Esophagus muscularis mucosa (tissue), 4 donors: Measurements from ENCODE around the gene GRK4. TPM values are rescaled to one million over a fixed set of nuclear protein-coding genes. Genes with fewer than 3 reads are reported as not detected.

Source experiments
- DNase-seq: peaks from one replicate; pipeline ENCODE4 v3.0.0-alpha.2; 2017; ENCODE audit errors: extremely low spot score
- H3K27ac ChIP-seq, 4 donors: fragments of 200-600 bp; sonication (generic); replicated peaks in 1 of 4; 1 replicate in 3 of 4; 2 replicates in 1 of 4; pipeline ENCODE4 v1.5.1; 2016 to 2019; ENCODE audit warnings: mild to moderate bottlenecking in 1 of 4
- H3K27me3 ChIP-seq, 4 donors: fragments of 200-600 bp; sonication (generic); one replicate each; pipeline versions ENCODE4 v1.5.1 to v1.6.0; 2016 to 2019
- H3K36me3 ChIP-seq, 4 donors: fragments of 200-600 bp; sonication (generic); one replicate each; pipeline ENCODE4 v1.5.1; 2016 to 2019
- H3K4me1 ChIP-seq, 4 donors: fragments of 200-600 bp; sonication (generic); one replicate each; pipeline ENCODE4 v1.5.1; 2016 to 2019
- H3K4me3 ChIP-seq, 4 donors: fragments of 200-600 bp; sonication (generic); 1 replicate in 2 of 4; 2 replicates in 2 of 4; pipeline ENCODE4 v1.5.1; 2016 to 2019; ENCODE audit warnings: mild to moderate bottlenecking in 4 of 4, moderate library complexity in 1 of 4
- H3K9me3 ChIP-seq, 4 donors: fragments of 200-600 bp; sonication (generic); 1 replicate in 3 of 4; 2 replicates in 1 of 4; pipeline ENCODE4 v1.5.1; 2016 to 2019
- EP300 ChIP-seq: sonication (generic); formaldehyde crosslinking; IDR thresholded peaks from one replicate; pipeline ENCODE4 v1.6.1; 2017; ENCODE audit warnings: antibody characterized with exemption
- POLR2A ChIP-seq: fragments of 450-650 bp; IDR thresholded peaks from one replicate; pipeline ENCODE4 v1.6.1; 2017; ENCODE audit warnings: antibody characterized with exemption, moderate library complexity, mild to moderate bottlenecking, low read depth
- POLR2AphosphoS5 ChIP-seq, 2 donors: sonication (generic); formaldehyde crosslinking; IDR thresholded peaks; one replicate each; pipeline ENCODE4 v1.6.1; 2017; ENCODE audit warnings: antibody characterized with exemption in 2 of 2
- WGBS: methylation state at CpG from one replicate; pipeline ENCODE4 v1.1.5; 2018; 5-methylcytosine and 5-hydroxymethylcytosine counted together
- intact Hi-C: fragments of 100-400 bp; cut with DNase I; formaldehyde crosslinking; loops from one replicate; pipeline ENCODE4 v1.15.1; 2023
- total RNA-seq, 4 donors: library from RNA; depleted of rRNA; stranded (reverse); fragments of >200 nt; gene quantifications; one replicate each; pipeline versions ENCODE4 v1.1.0 to v1.2.1, GENCODE V29; 2016
- TF ChIP-seq, protein P1 (sequence below), 3 experiments: fragments of 200-600 bp in 2 of 3; fragments of 450-650 bp in 1 of 3; sonication (generic) in 2 of 3; IDR thresholded peaks; one replicate each; pipeline ENCODE4 v1.5.1; 2017 to 2019; ENCODE audit warnings: antibody characterized with exemption in 3 of 3, mild to moderate bottlenecking in 2 of 3, moderate library complexity in 1 of 3

Gene GRK4
- total RNA-seq, 4 donors from 2014 or later: 4.8 to 8.0 (median 6.4) TPM

DNA sequence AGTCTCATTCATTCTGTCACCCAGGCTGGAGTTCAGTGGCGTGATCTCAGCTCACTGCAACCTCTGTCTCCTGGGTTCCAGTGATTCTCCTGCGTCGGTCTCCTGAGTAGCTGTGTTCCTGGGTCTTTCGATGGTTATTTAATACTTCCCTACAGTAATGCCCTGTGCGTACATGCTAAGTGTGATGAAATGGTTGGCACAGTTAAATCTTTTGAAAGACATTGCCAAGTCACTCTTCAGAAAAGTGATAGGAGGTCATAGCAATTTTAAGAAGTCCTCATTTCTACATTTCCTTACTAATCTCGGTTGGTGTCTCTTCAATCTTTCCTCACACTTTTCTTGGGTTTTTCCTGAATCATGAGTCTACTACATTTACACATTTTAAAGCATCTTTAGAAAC lies 96.6 kb downstream of the GRK4 start:
- no peak overlapping the region for H3K4me3 ChIP-seq
- H3K27ac ChIP-seq: no peak overlapping the region
- 91% methylated on average over 6 of the region's 6 CpGs for WGBS
- no peaks in the 10 kb centered on the region for H3K27me3 ChIP-seq
- no peaks in the 10 kb centered on the region for H3K4me1 ChIP-seq
- DNase-seq: no peak
- no peaks in the 10 kb centered on the region for H3K36me3 ChIP-seq
- TF ChIP-seq POLR2AphosphoS5 (IDR thresholded peaks at IDR 0.05) (no peak), POLR2A (no peak)
- intact Hi-C loops: no loop called here
- no peaks in the 10 kb centered on the region for H3K9me3 ChIP-seq

DNA sequence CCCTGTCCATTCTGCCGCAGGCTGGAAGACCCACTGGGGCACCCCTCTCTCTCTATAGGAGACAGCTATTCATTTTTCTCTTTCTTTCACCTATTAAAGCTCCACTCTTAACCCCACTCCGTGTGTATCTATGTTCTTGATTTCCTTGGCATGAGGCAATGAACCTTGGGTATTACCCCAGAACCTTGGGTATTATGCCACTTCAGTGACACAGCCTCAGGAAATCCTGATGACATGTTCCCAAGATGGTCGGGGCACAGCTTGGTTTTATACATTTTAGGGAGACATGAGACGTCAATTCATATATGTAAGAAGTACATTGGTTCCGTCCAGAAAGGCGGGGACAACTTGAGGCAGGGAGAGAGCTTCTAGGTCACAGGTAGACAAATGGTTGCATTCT lies 97.6 kb downstream of the GRK4 start:
- Histone ChIP-seq H3K9me3 (no peaks in the 10 kb centered on the region), H3K27me3 (no peaks in the 10 kb centered on the region), H3K27ac (no peak overlapping the region), H3K36me3 (no peaks in the 10 kb centered on the region), H3K4me3 (no peak overlapping the region), H3K4me1 (no peaks in the 10 kb centered on the region)
- no peak for DNase-seq
- TF ChIP-seq POLR2AphosphoS5 (IDR thresholded peaks at IDR 0.05) (no peak), EP300 (no peak), POLR2A (no peak)
- TF ChIP-seq, protein P1, sequence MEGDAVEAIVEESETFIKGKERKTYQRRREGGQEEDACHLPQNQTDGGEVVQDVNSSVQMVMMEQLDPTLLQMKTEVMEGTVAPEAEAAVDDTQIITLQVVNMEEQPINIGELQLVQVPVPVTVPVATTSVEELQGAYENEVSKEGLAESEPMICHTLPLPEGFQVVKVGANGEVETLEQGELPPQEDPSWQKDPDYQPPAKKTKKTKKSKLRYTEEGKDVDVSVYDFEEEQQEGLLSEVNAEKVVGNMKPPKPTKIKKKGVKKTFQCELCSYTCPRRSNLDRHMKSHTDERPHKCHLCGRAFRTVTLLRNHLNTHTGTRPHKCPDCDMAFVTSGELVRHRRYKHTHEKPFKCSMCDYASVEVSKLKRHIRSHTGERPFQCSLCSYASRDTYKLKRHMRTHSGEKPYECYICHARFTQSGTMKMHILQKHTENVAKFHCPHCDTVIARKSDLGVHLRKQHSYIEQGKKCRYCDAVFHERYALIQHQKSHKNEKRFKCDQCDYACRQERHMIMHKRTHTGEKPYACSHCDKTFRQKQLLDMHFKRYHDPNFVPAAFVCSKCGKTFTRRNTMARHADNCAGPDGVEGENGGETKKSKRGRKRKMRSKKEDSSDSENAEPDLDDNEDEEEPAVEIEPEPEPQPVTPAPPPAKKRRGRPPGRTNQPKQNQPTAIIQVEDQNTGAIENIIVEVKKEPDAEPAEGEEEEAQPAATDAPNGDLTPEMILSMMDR (IDR thresholded peaks at IDR 0.05): no peak
- intact Hi-C loops: no loop called here
- 85% methylated on average over 6 of the region's 6 CpGs for WGBS

DNA sequence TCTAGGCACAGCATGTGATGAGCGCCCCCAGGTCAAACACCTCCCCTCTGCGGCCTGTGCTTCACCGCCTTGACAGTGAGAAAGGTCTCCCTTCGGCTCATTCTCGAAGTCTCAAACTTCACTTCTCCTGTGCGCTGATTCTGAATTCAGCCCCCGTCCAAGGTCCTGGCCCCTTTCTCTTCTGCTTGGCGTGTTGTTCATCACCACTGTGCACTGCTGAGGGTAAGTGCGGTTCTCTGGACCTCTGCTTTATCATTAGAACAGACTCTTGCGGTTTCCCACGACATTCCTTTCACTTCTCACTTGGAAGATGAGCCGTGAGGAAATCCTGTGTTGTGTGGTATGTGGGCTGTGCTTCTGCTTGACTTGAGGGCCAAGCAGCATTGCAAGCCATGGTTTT lies 99.1 kb downstream of the GRK4 start:
- WGBS: 81% methylated on average over 12 of the region's 12 CpGs
- TF ChIP-seq POLR2AphosphoS5 (IDR thresholded peaks at IDR 0.05) (no peak), POLR2A (no peak), EP300 (no peak)
- TF ChIP-seq, protein P1 (IDR thresholded peaks at IDR 0.05): no peak
- DNase-seq: no peak

DNA sequence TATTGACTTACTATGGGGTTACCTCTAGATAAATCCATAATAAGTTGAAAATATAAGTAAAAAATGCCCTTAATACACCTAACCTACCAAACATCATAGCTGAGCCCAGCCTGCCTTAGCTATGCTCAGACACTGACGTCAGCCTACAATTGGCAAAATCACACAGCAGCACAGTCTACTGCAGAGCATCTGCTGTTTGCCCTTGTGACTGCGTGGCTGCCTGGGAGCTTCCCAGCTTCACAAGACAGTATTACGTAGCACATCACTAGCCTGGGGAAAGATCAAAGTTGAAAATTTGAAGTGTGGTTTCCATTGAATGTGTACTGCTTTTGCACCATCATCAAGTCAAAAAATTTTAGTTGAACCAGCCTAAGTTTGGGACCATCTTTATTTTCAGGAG lies 102.2 kb downstream of the GRK4 start:
- H3K4me3 ChIP-seq: no peak overlapping the region
- WGBS: 92% methylated on average over 3 of the region's 3 CpGs
- no peak for DNase-seq
- intact Hi-C loops: no loop called here
- H3K9me3 ChIP-seq: no peaks in the 10 kb centered on the region
- H3K27ac ChIP-seq: no peak overlapping the region
- TF ChIP-seq, protein P1 (IDR thresholded peaks at IDR 0.05): no peak
- TF ChIP-seq POLR2A (no peak), EP300 (no peak), POLR2AphosphoS5 (IDR thresholded peaks at IDR 0.05) (no peak)
- no peaks in the 10 kb centered on the region for H3K4me1 ChIP-seq
- no peaks in the 10 kb centered on the region for H3K36me3 ChIP-seq
- H3K27me3 ChIP-seq: no peaks in the 10 kb centered on the region

More for the DNA sequence above, 99.1 kb downstream of the GRK4 start:
- no peaks in the 10 kb centered on the region for H3K9me3 ChIP-seq
- H3K4me1 ChIP-seq: no peaks in the 10 kb centered on the region
- H3K27me3 ChIP-seq: no peaks in the 10 kb centered on the region
- intact Hi-C loops: no loop called here
- H3K4me3 ChIP-seq: no peak overlapping the region
- no peaks in the 10 kb centered on the region for H3K36me3 ChIP-seq
- H3K27ac ChIP-seq: no peak overlapping the region

DNA sequence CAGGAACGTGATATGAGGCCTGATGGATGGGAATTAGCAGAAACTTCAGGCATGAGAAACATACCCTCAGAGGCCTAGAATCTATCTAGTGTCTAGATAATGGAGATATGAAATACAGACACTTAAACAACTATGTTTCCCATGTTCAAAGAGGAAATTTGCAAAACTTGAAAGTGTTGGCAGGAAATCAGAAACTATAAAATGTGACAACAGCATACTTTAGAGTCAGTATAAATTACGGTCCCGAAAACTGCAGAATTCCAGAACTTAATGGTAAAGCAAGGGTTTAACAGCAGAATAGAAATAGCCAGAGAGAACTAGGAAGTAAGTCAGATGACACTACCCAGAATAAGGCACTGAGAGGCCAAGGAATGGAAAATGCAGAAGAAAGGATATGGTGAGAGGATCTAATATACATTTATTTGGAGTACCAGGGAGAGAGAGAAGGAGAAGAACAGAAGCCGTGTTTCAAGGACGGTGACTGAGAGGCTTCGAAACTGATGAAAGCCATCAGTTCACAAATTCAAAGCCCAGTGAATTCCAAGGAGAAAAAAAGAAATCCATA lies 103.5 kb downstream of the GRK4 start:
- no peaks in the 10 kb centered on the region for H3K9me3 ChIP-seq
- 90% methylated on average over 6 of the region's 6 CpGs for WGBS
- no peaks in the 10 kb centered on the region for H3K27me3 ChIP-seq
- no peak for DNase-seq
- H3K36me3 ChIP-seq: no peaks in the 10 kb centered on the region
- intact Hi-C loops: no loop called here
- H3K27ac ChIP-seq: no peak overlapping the region
- TF ChIP-seq EP300 (no peak), POLR2AphosphoS5 (IDR thresholded peaks at IDR 0.05) (no peak), POLR2A (no peak)
- TF ChIP-seq, protein P1 (IDR thresholded peaks at IDR 0.05): no peak
- no peaks in the 10 kb centered on the region for H3K4me1 ChIP-seq
- H3K4me3 ChIP-seq: no peak overlapping the region
